Measurements from ENCODE around the gene NKIRAS2. TPM values are rescaled to one million over a fixed set of nuclear protein-coding genes. Genes with fewer than 3 reads are reported as not detected.

NKIRAS2 gene
- polyA plus RNA-seq, 1 donor (not counting 4 experiments of a cell fraction or from before 2014, with no cell fraction given), result 26.3 TPM

- Histone ChIP-seq H3K9me3 (ENCODE audit: control insufficient read depth, low read depth, low read length) (no peaks in the 10 kb centered on the region), H3K4me2 (ENCODE audit: control insufficient read depth, extremely low read depth, insufficient read depth, low read depth, low read length) (peak overlapping the region; percentile 89), H2AFZ (ENCODE audit: control insufficient read depth, low read length) (no peak overlapping the region), H3K9me1 (ENCODE audit: control insufficient read depth, extremely low read depth, insufficient read depth, low read length) (no peaks in the 10 kb centered on the region), H3K4me1 (ENCODE audit: control insufficient read depth, extremely low read depth, insufficient read depth, low read length) (peaks cover 33% of the 10 kb centered on the region), H3K79me2 (ENCODE audit: control insufficient read depth, insufficient read depth, low read length) (peaks cover 71% of the 10 kb centered on the region), H3K9ac (ENCODE audit: control insufficient read depth, extremely low read depth, insufficient read depth, low read length) (peak overlapping the region; percentile 95), H4K20me1 (ENCODE audit: control insufficient read depth, extremely low read depth, insufficient read depth, low read length) (no peaks in the 10 kb centered on the region), H3K36me3 (ENCODE audit: control insufficient read depth in 2 of 2, extremely low read depth in 1 of 2, insufficient read depth in 2 of 2, low read length in 2 of 2) (peaks cover 0 to 6% of the 10 kb centered on the region in 2 experiments), H3K4me3 (ENCODE audit: control insufficient read depth in 2 of 3, extremely low read depth in 1 of 3, insufficient read depth in 2 of 3, low read depth in 1 of 3, low read length in 3 of 3) (peak overlapping the region; percentile 69 to 94 (median 82)), H3K27me3 (ENCODE audit: control insufficient read depth, extremely low read depth, insufficient read depth, low read length) (no peaks in the 10 kb centered on the region), H3K27ac (ENCODE audit: control insufficient read depth, insufficient read depth, low read length) (peak overlapping the region; percentile 82)
- DNase-seq (ENCODE audit: low read depth, low spot score) (no peak), FAIRE-seq (no peak)
- dilution Hi-C loops (cut with MboI; ENCODE audit: extremely low pct_ligation_motif_present, low sequenced_read_pairs), result no loop called here
- TF ChIP-seq EZH2 (IDR thresholded peaks at IDR 0.05; ENCODE audit: low read length), result no peak
- TF ChIP-seq CTCF (optimal IDR thresholded peaks at IDR 0.05 in 1 of 3, IDR thresholded peaks at IDR 0.05 in 1 of 3, conservative IDR thresholded peaks at IDR 0.05 in 1 of 3; ENCODE audit: extremely low read depth in 1 of 3, insufficient read depth in 2 of 3, low read length in 3 of 3), result no peak
Measured at GRCh38 chr17:42016411-42016831, 3.5 kb upstream of the NKIRAS2 start.

GRCh38 chr17:42016941-42017865 lies 2.7 kb upstream of the NKIRAS2 start, which contains the start of gene DNAJC7:
DNAJC7 (minus strand) TSS chr17:42017439; CDS start chr17:42017416, 23 bp downstream.
- Histone ChIP-seq H3K79me2 (ENCODE audit: control insufficient read depth, insufficient read depth, low read length) (peaks cover 67% of the 10 kb centered on the region), H3K4me1 (ENCODE audit: control insufficient read depth, extremely low read depth, insufficient read depth, low read length) (peaks cover 27% of the 10 kb centered on the region), H3K27ac (ENCODE audit: control insufficient read depth, insufficient read depth, low read length) (peak within 1 kb of the TSS; percentile 82), H2AFZ (ENCODE audit: control insufficient read depth, low read length) (peak within 1 kb of the TSS; percentile 93), H3K9ac (ENCODE audit: control insufficient read depth, extremely low read depth, insufficient read depth, low read length) (peak within 1 kb of the TSS; percentile 95), H3K9me1 (ENCODE audit: control insufficient read depth, extremely low read depth, insufficient read depth, low read length) (no peaks in the 10 kb centered on the region), H3K4me3 (ENCODE audit: control insufficient read depth in 2 of 3, extremely low read depth in 1 of 3, insufficient read depth in 2 of 3, low read depth in 1 of 3, low read length in 3 of 3) (peak within 1 kb of the TSS; percentile 69 to 94 (median 82)), H3K9me3 (ENCODE audit: control insufficient read depth, low read depth, low read length) (no peaks in the 10 kb centered on the region), H4K20me1 (ENCODE audit: control insufficient read depth, extremely low read depth, insufficient read depth, low read length) (no peaks in the 10 kb centered on the region), H3K36me3 (ENCODE audit: control insufficient read depth in 2 of 2, extremely low read depth in 1 of 2, insufficient read depth in 2 of 2, low read length in 2 of 2) (peaks cover 0 to 13% of the 10 kb centered on the region in 2 experiments), H3K27me3 (ENCODE audit: control insufficient read depth, extremely low read depth, insufficient read depth, low read length) (no peaks in the 10 kb centered on the region), H3K4me2 (ENCODE audit: control insufficient read depth, extremely low read depth, insufficient read depth, low read depth, low read length) (peak within 1 kb of the TSS; percentile 89)
- DNase-seq (ENCODE audit: low read depth, low spot score) (no peak), FAIRE-seq (no peak)
- TF ChIP-seq EZH2 (IDR thresholded peaks at IDR 0.05; ENCODE audit: low read length), result no peak
- peak in 1 of 3 experiments; percentile 22 for TF ChIP-seq CTCF (optimal IDR thresholded peaks at IDR 0.05 in 1 of 3, IDR thresholded peaks at IDR 0.05 in 1 of 3, conservative IDR thresholded peaks at IDR 0.05 in 1 of 3; ENCODE audit: extremely low read depth in 1 of 3, insufficient read depth in 2 of 3, low read length in 3 of 3)
- dilution Hi-C loops (cut with MboI; ENCODE audit: extremely low pct_ligation_motif_present, low sequenced_read_pairs), result no loop called here
